Colonic mucosa (tissue), 4 donors: ENCODE measurements around the gene KLRC4. TPM values are rescaled to one million over a fixed set of nuclear protein-coding genes. Genes with fewer than 3 reads are reported as not detected.
"Not testable (repeated sequence)": the region's sequence is repeated elsewhere in the genome, so short reads cannot be mapped to it uniquely, and the experiment has no call there.

ENCODE experiments used
- DNase-seq: peaks from one replicate; pipeline ENCODE4 v3.0.0-alpha.2; 2020
- H3K27ac ChIP-seq: fragments of 200-600 bp; one replicate; pipeline ENCODE4 v1.8.0; 2021
- H3K27me3 ChIP-seq: fragments of 200-600 bp; one replicate; pipeline ENCODE4 v1.8.0; 2021
- H3K36me3 ChIP-seq: fragments of 200-600 bp; one replicate; pipeline ENCODE4 v1.8.0; 2021
- H3K4me1 ChIP-seq: fragments of 200-600 bp; one replicate; pipeline ENCODE4 v1.8.0; 2021; ENCODE audit warnings: mild to moderate bottlenecking
- H3K4me3 ChIP-seq: fragments of 200-600 bp; one replicate; pipeline ENCODE4 v1.8.0; 2021
- H3K9ac ChIP-seq, 2 donors: one replicate each; pipeline ENCODE4 v1.7.0; 2013; ENCODE audit warnings: control low read depth in 2 of 2, low read depth in 2 of 2, low read length in 2 of 2
- H3K9me3 ChIP-seq: fragments of 200-600 bp; one replicate; pipeline ENCODE4 v1.8.0; 2021
- CTCF ChIP-seq: fragments of 200-600 bp; IDR thresholded peaks from one replicate; pipeline ENCODE4 v1.8.0; 2022; ENCODE audit warnings: antibody characterized with exemption, mild to moderate bottlenecking
- intact Hi-C: fragments of 100-400 bp; cut with DNase I; formaldehyde crosslinking; loops from one replicate; pipeline ENCODE4 v1.14.1; 2022
- total RNA-seq, 2 donors: library from RNA; stranded (reverse); fragmentation: NEBNext Ultra II Directional in 1 of 2; extraction: Animal tissue kit (Norgen Biotek cat#: 25700) in 1 of 2; gene quantifications; one replicate each; pipeline ENCODE4 v1.2.1, GENCODE V29; 2021
- donor health status: healthy.
- donor health status: DM: no; HTN: no; CAD: no.
- donor health status: DM: no; HTN: no; CAD: no.

KLRC4 gene
- total RNA-seq, 2 donors from 2014 or later = 0.47 to 0.80 TPM

DNA sequence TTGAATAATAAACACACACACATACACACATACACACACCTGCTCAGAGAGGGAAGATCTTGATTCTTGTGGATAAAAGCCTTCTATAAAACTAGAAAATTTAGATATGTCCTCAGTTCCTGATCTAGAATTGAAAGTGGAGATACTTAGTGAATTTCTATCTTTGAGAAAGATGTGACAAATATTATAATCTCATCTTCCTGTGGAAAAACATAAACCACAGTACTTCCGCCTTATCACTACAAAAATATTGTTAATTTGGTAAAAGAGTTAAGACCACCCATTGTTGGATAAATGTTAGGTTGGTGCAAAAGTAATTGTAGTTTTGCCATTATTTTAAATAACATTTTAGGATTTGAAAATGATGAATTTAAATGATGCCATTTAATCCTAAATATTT is 19.7 kb downstream of the KLRC4 start, which contains the start of gene KLRK1:
Gene KLRK1 (minus strand): TSS at position 138 of the 400 bp plus-strand sequence. CDS start 1,231 bp downstream, outside the sequence.
- H3K9me3 ChIP-seq = no peaks in the 10 kb centered on the region
- H3K4me1 ChIP-seq = no peaks in the 10 kb centered on the region
- intact Hi-C loops = no loop called here
- H3K36me3 ChIP-seq = no peaks in the 10 kb centered on the region
- no peak within 1 kb of the TSS for H3K4me3 ChIP-seq
- H3K27me3 ChIP-seq = no peaks in the 10 kb centered on the region
- no peak for DNase-seq
- no peak within 1 kb of the TSS for H3K9ac ChIP-seq
- H3K27ac ChIP-seq = no peak within 1 kb of the TSS
- TF ChIP-seq CTCF = no peak

DNA sequence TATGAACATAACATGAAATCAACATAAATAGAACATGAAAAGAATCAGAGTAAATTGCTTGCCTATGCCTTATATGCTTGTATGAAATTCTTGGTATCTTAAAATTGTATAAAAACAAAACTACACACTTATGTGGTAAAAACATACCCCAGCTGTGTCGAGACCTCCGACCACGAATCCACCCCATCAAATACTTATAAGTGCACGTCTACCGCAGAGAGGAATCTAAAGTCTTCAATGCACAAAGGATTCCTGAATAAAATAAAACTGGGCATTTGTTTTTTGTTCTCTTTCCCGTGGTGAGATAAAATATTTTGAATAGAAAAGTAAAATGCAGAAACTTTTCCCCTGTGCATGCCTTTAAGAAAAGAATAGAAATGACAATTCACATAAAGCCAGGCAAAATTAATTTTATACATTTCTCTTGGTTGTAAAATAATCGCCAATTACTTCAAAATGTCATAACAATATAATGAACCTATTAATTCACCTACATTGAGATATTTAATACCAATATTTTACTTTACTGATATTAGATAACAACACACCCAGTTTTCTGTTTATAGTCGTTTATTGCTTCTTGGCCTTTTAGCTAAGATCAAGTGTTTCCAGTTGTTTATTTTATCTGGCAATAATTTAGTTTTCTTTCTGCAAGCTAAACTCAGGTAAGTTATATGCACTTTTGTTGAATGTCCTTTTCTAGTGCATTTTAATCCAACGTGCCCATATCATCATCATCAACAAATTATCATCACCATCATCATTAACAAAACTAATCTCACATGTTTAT is 20.7 kb downstream of the KLRC4 start:
- Histone ChIP-seq H3K27ac (no peak overlapping the region), H3K36me3 (no peaks in the 10 kb centered on the region), H3K27me3 (no peaks in the 10 kb centered on the region), H3K9me3 (no peaks in the 10 kb centered on the region), H3K9ac (no peak overlapping the region), H3K4me3 (no peak overlapping the region), H3K4me1 (no peaks in the 10 kb centered on the region)
- intact Hi-C loops = no loop called here
- no peak for TF ChIP-seq CTCF
- DNase-seq = no peak

DNA sequence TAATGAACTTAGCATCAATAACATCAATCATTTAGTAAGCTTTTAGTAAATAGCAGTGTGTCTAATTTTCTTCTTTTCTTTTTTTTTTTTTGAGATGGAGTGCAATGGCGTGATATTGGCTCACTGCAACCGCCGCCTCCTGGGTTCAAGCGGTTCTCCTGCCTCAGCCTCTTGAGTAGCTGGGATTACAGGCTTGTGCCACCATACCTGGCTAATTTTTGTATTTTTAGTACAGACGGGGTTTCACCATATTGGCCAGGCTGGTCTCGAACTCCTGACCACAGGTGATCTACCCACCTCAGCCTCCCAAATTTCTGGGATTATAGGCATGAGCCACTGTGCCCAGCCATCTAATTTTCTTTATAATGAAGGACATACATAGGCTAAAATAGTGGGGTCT is 22.1 kb downstream of the KLRC4 start:
- H3K9me3 ChIP-seq, H3K36me3 ChIP-seq, H3K9ac ChIP-seq, H3K4me3 ChIP-seq, H3K27me3 ChIP-seq, H3K27ac ChIP-seq, intact Hi-C loops, H3K4me1 ChIP-seq, DNase-seq: not testable (repeated sequence)

- no peak for TF ChIP-seq CTCF
- Histone ChIP-seq H3K4me1 (no peaks in the 10 kb centered on the region), H3K27ac (no peak overlapping the region)
These were observed 22.7 kb downstream of the KLRC4 start for GRCh38 chr12:10386857-10387256.

DNA sequence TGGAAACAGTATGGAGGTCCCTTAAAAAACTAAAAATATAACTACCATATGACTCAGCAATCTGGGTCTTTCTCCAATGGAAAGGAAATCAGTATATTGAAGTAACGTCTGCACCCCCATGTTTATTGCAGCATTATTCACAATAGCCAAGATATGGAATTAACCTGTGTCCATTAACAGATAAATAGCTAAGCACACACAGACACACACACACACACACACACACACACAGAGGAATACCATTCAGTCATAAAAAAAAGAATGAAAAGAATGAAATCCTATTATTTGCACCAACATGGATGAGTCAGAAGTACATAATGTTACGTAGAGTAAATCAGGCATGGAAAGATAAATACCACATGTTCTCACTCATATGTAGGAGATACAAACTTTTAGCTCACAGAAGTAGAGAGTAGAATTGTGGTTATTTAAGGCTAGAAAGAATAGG is 24.4 kb downstream of the KLRC4 start:
- Histone ChIP-seq H3K4me3 (no peak overlapping the region), H3K36me3 (no peaks in the 10 kb centered on the region), H3K9me3 (no peaks in the 10 kb centered on the region), H3K9ac (no peak overlapping the region), H3K27ac (no peak overlapping the region), H3K4me1 (no peaks in the 10 kb centered on the region), H3K27me3 (no peaks in the 10 kb centered on the region)
- no peak for TF ChIP-seq CTCF
- no peak for DNase-seq
- intact Hi-C loops = no loop called here

More at GRCh38 chr12:10386857-10387256, 22.7 kb downstream of the KLRC4 start:
- no peaks in the 10 kb centered on the region for H3K27me3 ChIP-seq
- no peak overlapping the region for H3K4me3 ChIP-seq
- H3K9me3 ChIP-seq = no peaks in the 10 kb centered on the region
- no peaks in the 10 kb centered on the region for H3K36me3 ChIP-seq
- no peak overlapping the region for H3K9ac ChIP-seq
- no peak for DNase-seq
- intact Hi-C loops = no loop called here

DNA sequence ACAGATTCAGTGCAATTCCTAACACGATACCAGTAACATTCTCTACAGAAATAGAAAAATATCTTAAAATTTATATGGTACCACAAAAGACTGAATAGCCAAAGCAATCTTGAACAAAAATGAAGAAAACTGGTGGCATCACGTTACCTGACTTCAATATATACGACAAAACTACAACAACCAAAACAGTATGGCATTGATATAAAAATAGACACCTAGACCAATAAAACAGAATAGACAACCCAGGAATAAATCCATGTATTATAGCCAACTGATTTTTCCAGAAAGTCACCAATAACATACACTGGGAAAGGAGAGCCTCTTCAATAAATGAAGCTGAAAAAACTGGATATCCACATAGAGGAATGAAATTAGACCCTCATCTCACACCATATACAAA is 25.4 kb downstream of the KLRC4 start:
- no peaks in the 10 kb centered on the region for H3K9me3 ChIP-seq
- H3K27ac ChIP-seq = no peak overlapping the region
- no peak for TF ChIP-seq CTCF
- intact Hi-C loops = no loop called here
- no peaks in the 10 kb centered on the region for H3K36me3 ChIP-seq
- H3K27me3 ChIP-seq = no peaks in the 10 kb centered on the region
- H3K4me1 ChIP-seq = no peaks in the 10 kb centered on the region
- H3K4me3 ChIP-seq = no peak overlapping the region
- no peak for DNase-seq
- no peak overlapping the region for H3K9ac ChIP-seq
